ENCODE results near the gene FAM50A. TPM values are rescaled to one million over a fixed set of nuclear protein-coding genes. Genes with fewer than 3 reads are reported as not detected.

The FAM50A gene
- polyA plus RNA-seq, 2 donors, result 37.5 to 46.6 TPM

- Histone ChIP-seq H3K9me3 (ENCODE audit: control insufficient read depth in 2 of 2, insufficient read depth in 1 of 2, low read depth in 1 of 2, low read length in 1 of 2) (no peaks in the 10 kb centered on the region), H3K27me3 (ENCODE audit: control insufficient read depth in 1 of 2, insufficient read depth in 2 of 2, low read length in 2 of 2) (no peaks in the 10 kb centered on the region), H3K4me3 (ENCODE audit: low read depth in 1 of 2, low read length in 2 of 2) (peak overlapping the region in 1 of 2 donors; percentile 51), H3K36me3 (ENCODE audit: control insufficient read depth in 2 of 2, insufficient read depth in 2 of 2, low read length in 1 of 2) (peaks cover 0 to 20% of the 10 kb centered on the region in 2 donors), H3K27ac (ENCODE audit: low read depth in 2 of 2, low read length in 1 of 2) (no peak overlapping the region), H3K4me1 (ENCODE audit: control insufficient read depth in 2 of 2, insufficient read depth in 2 of 2, low read length in 1 of 2) (no peaks in the 10 kb centered on the region)
- 81 to 85% methylated on average over 2 of the region's 2 CpGs for WGBS, 2 donors
Observed at GRCh38 chrX:154429711-154430110, 14.2 kb upstream of the FAM50A start.

DNA sequence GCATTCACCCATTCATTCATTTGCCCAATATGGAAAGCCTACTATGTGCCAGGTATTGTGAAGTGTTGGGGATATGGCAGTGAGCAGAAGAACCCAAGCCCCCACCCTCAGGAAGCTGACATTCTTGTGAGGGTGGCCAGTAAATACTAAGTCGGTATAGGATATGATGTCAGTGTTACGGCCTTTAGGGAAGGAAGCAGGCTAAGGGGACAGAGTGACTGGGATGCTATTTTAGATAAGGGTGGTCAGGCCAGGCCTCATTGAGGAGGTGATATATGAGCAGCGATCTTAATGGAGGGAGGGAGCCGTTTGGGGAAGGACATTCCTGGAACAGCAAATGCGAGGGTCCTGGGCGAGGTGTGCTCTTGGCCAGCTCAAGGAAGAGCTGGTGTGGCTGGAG is 13.5 kb upstream of the FAM50A start:
- Histone ChIP-seq H3K36me3 (ENCODE audit: control insufficient read depth in 2 of 2, insufficient read depth in 2 of 2, low read length in 1 of 2) (peaks cover 0 to 26% of the 10 kb centered on the region in 2 donors), H3K4me3 (ENCODE audit: low read depth in 1 of 2, low read length in 2 of 2) (no peak overlapping the region), H3K9me3 (ENCODE audit: control insufficient read depth in 2 of 2, insufficient read depth in 1 of 2, low read depth in 1 of 2, low read length in 1 of 2) (no peaks in the 10 kb centered on the region), H3K27me3 (ENCODE audit: control insufficient read depth in 1 of 2, insufficient read depth in 2 of 2, low read length in 2 of 2) (no peaks in the 10 kb centered on the region), H3K27ac (ENCODE audit: low read depth in 2 of 2, low read length in 1 of 2) (peak overlapping the region in 1 of 2 donors; percentile 6), H3K4me1 (ENCODE audit: control insufficient read depth in 2 of 2, insufficient read depth in 2 of 2, low read length in 1 of 2) (no peaks in the 10 kb centered on the region)
- WGBS, 2 donors, result 69 to 80% methylated on average over 6 of the region's 6 CpGs

- H3K4me1 ChIP-seq (ENCODE audit: control insufficient read depth in 2 of 2, insufficient read depth in 2 of 2, low read length in 1 of 2), result no peaks in the 10 kb centered on the region
- whole genome bisulfite sequencing, 2 donors, result 68 to 77% methylated on average over 7 of the region's 7 CpGs
Observed at GRCh38 chrX:154430916-154431315, 13.0 kb upstream of the FAM50A start.

GRCh38 chrX:154431341-154431740 is 12.6 kb upstream of the FAM50A start:
- H3K27ac ChIP-seq (ENCODE audit: low read depth in 2 of 2, low read length in 1 of 2), result no peak overlapping the region
- H3K4me1 ChIP-seq (ENCODE audit: control insufficient read depth in 2 of 2, insufficient read depth in 2 of 2, low read length in 1 of 2), result no peaks in the 10 kb centered on the region
- peaks cover 0 to 28% of the 10 kb centered on the region in 2 donors for H3K36me3 ChIP-seq (ENCODE audit: control insufficient read depth in 2 of 2, insufficient read depth in 2 of 2, low read length in 1 of 2)
- H3K27me3 ChIP-seq (ENCODE audit: control insufficient read depth in 1 of 2, insufficient read depth in 2 of 2, low read length in 2 of 2), result no peaks in the 10 kb centered on the region
- H3K9me3 ChIP-seq (ENCODE audit: control insufficient read depth in 2 of 2, insufficient read depth in 1 of 2, low read depth in 1 of 2, low read length in 1 of 2), result no peaks in the 10 kb centered on the region
- H3K4me3 ChIP-seq (ENCODE audit: low read depth in 1 of 2, low read length in 2 of 2), result no peak overlapping the region
- WGBS, 2 donors, result 77 to 84% methylated on average over 3 to 5 of the region's 5 CpGs

More at GRCh38 chrX:154430916-154431315, 13.0 kb upstream of the FAM50A start:
- H3K27ac ChIP-seq (ENCODE audit: low read depth in 2 of 2, low read length in 1 of 2), result peak overlapping the region in 1 of 2 donors; percentile 6
- no peaks in the 10 kb centered on the region for H3K9me3 ChIP-seq (ENCODE audit: control insufficient read depth in 2 of 2, insufficient read depth in 1 of 2, low read depth in 1 of 2, low read length in 1 of 2)
- no peaks in the 10 kb centered on the region for H3K27me3 ChIP-seq (ENCODE audit: control insufficient read depth in 1 of 2, insufficient read depth in 2 of 2, low read length in 2 of 2)
- H3K36me3 ChIP-seq (ENCODE audit: control insufficient read depth in 2 of 2, insufficient read depth in 2 of 2, low read length in 1 of 2), result peaks cover 0 to 28% of the 10 kb centered on the region in 2 donors
- no peak overlapping the region for H3K4me3 ChIP-seq (ENCODE audit: low read depth in 1 of 2, low read length in 2 of 2)

DNA sequence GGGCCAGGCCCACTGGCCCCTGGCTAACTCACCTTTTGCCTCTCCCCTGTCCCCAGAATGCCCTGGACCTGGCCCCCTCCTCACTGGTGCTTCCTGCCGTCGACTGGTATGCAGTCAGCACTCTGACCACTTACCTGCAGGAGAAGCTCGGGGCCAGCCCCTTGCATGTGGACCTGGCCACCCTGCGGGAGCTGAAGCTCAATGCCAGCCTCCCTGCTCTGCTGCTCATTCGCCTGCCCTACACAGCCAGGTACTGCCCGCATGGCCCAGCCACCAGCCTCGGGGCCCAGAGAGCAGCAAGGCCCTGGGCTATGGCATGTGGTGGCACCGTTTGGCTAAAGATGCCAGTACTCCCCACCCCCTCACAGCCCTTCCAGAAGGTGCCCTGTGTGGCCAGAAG is 11.7 kb upstream of the FAM50A start:
- 89 to 90% methylated on average over 8 of the region's 8 CpGs for WGBS, 2 donors
- H3K27me3 ChIP-seq (ENCODE audit: control insufficient read depth in 1 of 2, insufficient read depth in 2 of 2, low read length in 2 of 2), result no peaks in the 10 kb centered on the region
- H3K4me1 ChIP-seq (ENCODE audit: control insufficient read depth in 2 of 2, insufficient read depth in 2 of 2, low read length in 1 of 2), result no peaks in the 10 kb centered on the region
- H3K9me3 ChIP-seq (ENCODE audit: control insufficient read depth in 2 of 2, insufficient read depth in 1 of 2, low read depth in 1 of 2, low read length in 1 of 2), result no peaks in the 10 kb centered on the region
- no peak overlapping the region for H3K27ac ChIP-seq (ENCODE audit: low read depth in 2 of 2, low read length in 1 of 2)
- H3K4me3 ChIP-seq (ENCODE audit: low read depth in 1 of 2, low read length in 2 of 2), result no peak overlapping the region
- peaks cover 0 to 28% of the 10 kb centered on the region in 2 donors for H3K36me3 ChIP-seq (ENCODE audit: control insufficient read depth in 2 of 2, insufficient read depth in 2 of 2, low read length in 1 of 2)

GRCh38 chrX:154433605-154434004 is 10.3 kb upstream of the FAM50A start:
- 85 to 91% methylated on average over 7 of the region's 7 CpGs for WGBS, 2 donors
- Histone ChIP-seq H3K27ac (ENCODE audit: low read depth in 2 of 2, low read length in 1 of 2) (no peak overlapping the region), H3K36me3 (ENCODE audit: control insufficient read depth in 2 of 2, insufficient read depth in 2 of 2, low read length in 1 of 2) (peaks cover 0 to 29% of the 10 kb centered on the region in 2 donors), H3K4me3 (ENCODE audit: low read depth in 1 of 2, low read length in 2 of 2) (no peak overlapping the region), H3K27me3 (ENCODE audit: control insufficient read depth in 1 of 2, insufficient read depth in 2 of 2, low read length in 2 of 2) (no peaks in the 10 kb centered on the region), H3K4me1 (ENCODE audit: control insufficient read depth in 2 of 2, insufficient read depth in 2 of 2, low read length in 1 of 2) (peaks cover 0 to 2% of the 10 kb centered on the region in 2 donors), H3K9me3 (ENCODE audit: control insufficient read depth in 2 of 2, insufficient read depth in 1 of 2, low read depth in 1 of 2, low read length in 1 of 2) (no peaks in the 10 kb centered on the region)

DNA sequence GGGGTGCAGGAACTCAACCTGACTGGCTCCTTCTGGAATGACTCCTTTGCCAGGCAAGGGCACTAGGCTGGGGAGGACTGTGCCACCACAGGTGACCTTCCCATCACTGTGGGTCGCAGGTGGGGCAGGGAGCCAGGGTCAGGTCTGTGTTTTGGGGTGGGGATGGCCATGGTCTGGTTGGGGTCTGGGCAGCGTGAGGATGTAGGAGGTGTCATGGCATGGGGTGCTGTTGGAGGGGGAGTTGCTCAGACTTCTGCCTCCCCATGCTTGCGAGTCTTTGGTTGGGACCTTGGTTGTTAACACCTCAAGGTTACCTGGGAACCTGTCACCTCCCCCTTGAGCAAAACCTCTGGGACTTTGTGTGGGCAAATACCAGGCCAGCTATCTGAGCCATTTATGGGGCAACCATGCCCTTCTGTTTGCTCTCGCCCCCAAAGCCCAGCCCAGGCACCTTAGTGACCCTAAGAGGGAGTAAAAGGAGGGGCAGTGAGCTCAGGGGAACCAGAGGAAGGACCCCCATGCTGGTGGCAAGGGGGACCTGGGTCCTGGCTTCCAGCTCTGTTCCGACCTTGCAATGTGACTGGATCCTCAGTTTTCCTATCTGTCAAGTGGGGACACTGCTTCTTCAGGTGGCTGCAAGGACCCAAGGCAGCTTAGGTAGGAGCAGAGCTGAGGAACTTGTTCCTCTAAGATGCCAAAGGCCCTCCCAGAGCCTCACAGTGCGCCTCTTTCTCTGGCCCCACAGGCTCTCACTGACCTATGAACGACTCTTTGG is 9.4 kb upstream of the FAM50A start:
- H3K27me3 ChIP-seq (ENCODE audit: control insufficient read depth in 1 of 2, insufficient read depth in 2 of 2, low read length in 2 of 2), result no peaks in the 10 kb centered on the region
- peaks cover 0 to 32% of the 10 kb centered on the region in 2 donors for H3K36me3 ChIP-seq (ENCODE audit: control insufficient read depth in 2 of 2, insufficient read depth in 2 of 2, low read length in 1 of 2)
- WGBS, 2 donors, result 76 to 93% methylated on average over 7 of the region's 7 CpGs

DNA sequence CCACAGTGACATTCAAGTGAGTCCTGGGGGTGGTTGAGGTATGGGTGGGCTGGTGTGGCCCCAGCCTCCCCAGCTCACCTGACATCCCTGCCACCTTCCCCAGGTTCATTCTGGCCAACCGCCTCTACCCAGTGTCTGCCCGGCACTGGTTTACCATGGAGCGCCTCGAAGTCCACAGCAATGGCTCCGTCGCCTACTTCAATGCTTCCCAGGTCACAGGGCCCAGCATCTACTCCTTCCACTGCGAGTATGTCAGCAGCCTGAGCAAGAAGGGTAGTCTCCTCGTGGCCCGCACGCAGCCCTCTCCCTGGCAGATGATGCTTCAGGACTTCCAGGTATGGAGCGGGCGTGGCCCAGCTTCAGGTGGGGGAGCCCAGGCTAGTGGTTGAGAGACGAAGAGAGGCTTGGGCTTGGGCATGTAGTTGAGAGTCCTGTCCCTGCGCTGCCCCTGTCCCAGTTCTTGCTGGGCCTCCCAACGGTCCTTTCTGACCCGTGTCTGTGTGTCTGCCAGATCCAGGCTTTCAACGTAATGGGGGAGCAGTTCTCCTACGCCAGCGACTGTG is 8.7 kb upstream of the FAM50A start:
- no peak overlapping the region for H3K4me3 ChIP-seq (ENCODE audit: low read depth in 1 of 2, low read length in 2 of 2)
- 92% methylated on average over 16 to 19 of the region's 19 CpGs for WGBS, 2 donors

More for the DNA sequence above, 9.4 kb upstream of the FAM50A start:
- Histone ChIP-seq H3K4me1 (ENCODE audit: control insufficient read depth in 2 of 2, insufficient read depth in 2 of 2, low read length in 1 of 2) (peaks cover 0 to 2% of the 10 kb centered on the region in 2 donors), H3K4me3 (ENCODE audit: low read depth in 1 of 2, low read length in 2 of 2) (no peak overlapping the region), H3K27ac (ENCODE audit: low read depth in 2 of 2, low read length in 1 of 2) (no peak overlapping the region), H3K9me3 (ENCODE audit: control insufficient read depth in 2 of 2, insufficient read depth in 1 of 2, low read depth in 1 of 2, low read length in 1 of 2) (no peaks in the 10 kb centered on the region)

GRCh38 chrX:154436374-154436982 is 7.5 kb upstream of the FAM50A start:
- peak overlapping the region; percentile 89 to 92 for H3K27ac ChIP-seq (ENCODE audit: low read depth in 2 of 2, low read length in 1 of 2)
- peaks cover 0 to 36% of the 10 kb centered on the region in 2 donors for H3K36me3 ChIP-seq (ENCODE audit: control insufficient read depth in 2 of 2, insufficient read depth in 2 of 2, low read length in 1 of 2)
- H3K27me3 ChIP-seq (ENCODE audit: control insufficient read depth in 1 of 2, insufficient read depth in 2 of 2, low read length in 2 of 2), result no peaks in the 10 kb centered on the region
- peaks cover 0 to 2% of the 10 kb centered on the region in 2 donors for H3K4me1 ChIP-seq (ENCODE audit: control insufficient read depth in 2 of 2, insufficient read depth in 2 of 2, low read length in 1 of 2)
- WGBS, 2 donors, result 4 to 27% methylated on average over 27 to 66 of the region's 78 CpGs
- no peaks in the 10 kb centered on the region for H3K9me3 ChIP-seq (ENCODE audit: control insufficient read depth in 2 of 2, insufficient read depth in 1 of 2, low read depth in 1 of 2, low read length in 1 of 2)
- H3K4me3 ChIP-seq (ENCODE audit: low read depth in 1 of 2, low read length in 2 of 2), result peak overlapping the region; percentile 49 to 78

More for the DNA sequence above, 8.7 kb upstream of the FAM50A start:
- H3K36me3 ChIP-seq (ENCODE audit: control insufficient read depth in 2 of 2, insufficient read depth in 2 of 2, low read length in 1 of 2), result peaks cover 0 to 32% of the 10 kb centered on the region in 2 donors
- H3K4me1 ChIP-seq (ENCODE audit: control insufficient read depth in 2 of 2, insufficient read depth in 2 of 2, low read length in 1 of 2), result peaks cover 0 to 2% of the 10 kb centered on the region in 2 donors
- H3K27ac ChIP-seq (ENCODE audit: low read depth in 2 of 2, low read length in 1 of 2), result no peak overlapping the region
- no peaks in the 10 kb centered on the region for H3K27me3 ChIP-seq (ENCODE audit: control insufficient read depth in 1 of 2, insufficient read depth in 2 of 2, low read length in 2 of 2)
- no peaks in the 10 kb centered on the region for H3K9me3 ChIP-seq (ENCODE audit: control insufficient read depth in 2 of 2, insufficient read depth in 1 of 2, low read depth in 1 of 2, low read length in 1 of 2)
